Keratinocyte (primary cell): ENCODE measurements around the gene ANKRD33. TPM values are rescaled to one million over a fixed set of nuclear protein-coding genes. Genes with fewer than 3 reads are reported as not detected.

Source experiments
- DNase-seq: peaks from one replicate; pipeline ENCODE4 v3.0.0-alpha.2; 2011; ENCODE audit warnings: low read depth, missing footprints, low spot score
- FAIRE-seq: peaks from 2 replicates; lab custom pipeline; 2011; peaks lifted over from hg19 to GRCh38; lab: Jason Lieb, UNC
- H2AFZ ChIP-seq: 2 replicates; pipeline ENCODE4 v1.6.0; 2012; ENCODE audit warnings: low read length, control low read depth, inconsistent platforms; ENCODE audit not compliant: control insufficient read depth
- H3K27ac ChIP-seq: 2 replicates; pipeline ENCODE4 v1.5.1; 2011; ENCODE audit warnings: low read length; ENCODE audit not compliant: control insufficient read depth, insufficient read depth
- H3K27me3 ChIP-seq: 3 replicates; pipeline ENCODE4 v1.6.0; 2011; ENCODE audit warnings: low read length; ENCODE audit not compliant: control insufficient read depth, insufficient read depth; ENCODE audit errors: extremely low read depth
- H3K36me3 ChIP-seq, 2 experiments: 2 replicates in 1 of 2; 3 replicates in 1 of 2; pipeline ENCODE4 v1.5.1; 2011; ENCODE audit warnings: low read length in 2 of 2, mild to moderate bottlenecking in 1 of 2; ENCODE audit not compliant: control insufficient read depth in 2 of 2, insufficient read depth in 2 of 2; ENCODE audit errors: extremely low read depth in 1 of 2
- H3K4me1 ChIP-seq: 3 replicates; pipeline ENCODE4 v1.5.1; 2011; ENCODE audit warnings: low read length; ENCODE audit not compliant: control insufficient read depth, insufficient read depth; ENCODE audit errors: extremely low read depth
- H3K4me2 ChIP-seq: 3 replicates; pipeline ENCODE4 v1.6.0; 2011; ENCODE audit warnings: low read depth, low read length; ENCODE audit not compliant: control insufficient read depth, insufficient read depth; ENCODE audit errors: extremely low read depth
- H3K4me3 ChIP-seq, 3 experiments: fragments of 200-600 bp in 1 of 3; sonication (generic) in 1 of 3; 2 replicates in 2 of 3; 3 replicates in 1 of 3; pipeline ENCODE4 v1.5.1; 2011 to 2016; ENCODE audit warnings: low read length in 3 of 3, mild to moderate bottlenecking in 3 of 3, control low read depth in 2 of 3, inconsistent platforms in 1 of 3, low read depth in 1 of 3, mixed read lengths in 1 of 3, mixed run types in 1 of 3, moderate library complexity in 1 of 3; ENCODE audit not compliant: control insufficient read depth in 2 of 3, insufficient read depth in 2 of 3; ENCODE audit errors: extremely low read depth in 1 of 3
- H3K79me2 ChIP-seq: 2 replicates; pipeline ENCODE4 v1.6.0; 2012; ENCODE audit warnings: low read length; ENCODE audit not compliant: control insufficient read depth, insufficient read depth
- H3K9ac ChIP-seq: 3 replicates; pipeline ENCODE4 v1.6.0; 2011; ENCODE audit warnings: low read length; ENCODE audit not compliant: control insufficient read depth, insufficient read depth; ENCODE audit errors: extremely low read depth
- H3K9me1 ChIP-seq: 3 replicates; pipeline ENCODE4 v1.6.0; 2011; ENCODE audit warnings: low read length; ENCODE audit not compliant: control insufficient read depth, insufficient read depth; ENCODE audit errors: extremely low read depth
- H3K9me3 ChIP-seq: 2 replicates; pipeline ENCODE4 v1.5.1; 2012; ENCODE audit warnings: low read depth, low read length; ENCODE audit not compliant: control insufficient read depth
- H4K20me1 ChIP-seq: 3 replicates; pipeline ENCODE4 v1.6.0; 2011; ENCODE audit warnings: low read length; ENCODE audit not compliant: control insufficient read depth, insufficient read depth; ENCODE audit errors: extremely low read depth
- EZH2 ChIP-seq: IDR thresholded peaks from one replicate; pipeline ENCODE4 v1.6.1; 2012; ENCODE audit warnings: inconsistent platforms, mild to moderate bottlenecking, low read length, moderate library complexity
- dilution Hi-C: fragments of 300-500 bp; cut with MboI; formaldehyde crosslinking; loops from one replicate; pipeline ENCODE4 v1.7.0; 2020; ENCODE audit warnings: low sequenced_read_pairs; ENCODE audit not compliant: extremely low pct_ligation_motif_present
- polyA plus RNA-seq, 5 experiments: library from polyadenylated mRNA; depleted of rRNA in 3 of 5; stranded (reverse) in 3 of 5; stranded (forward) in 1 of 5; unstranded in 1 of 5; fragments of >200 nt; gene quantifications; 1 replicate in 1 of 5; 2 replicates in 3 of 5; 3 replicates in 1 of 5; pipeline versions ENCODE4 v1.2.1 to v1.2.3, GENCODE V29; 2011 to 2012; ENCODE audit warnings: missing spikeins in 2 of 5, low read depth in 1 of 5, low replicate concordance in 1 of 5
- TF ChIP-seq, protein P1 (sequence below), 3 experiments: IDR thresholded peaks in 1 of 3; conservative IDR thresholded peaks in 1 of 3; optimal IDR thresholded peaks in 1 of 3; 2 replicates in 2 of 3; 3 replicates in 1 of 3; pipeline versions ENCODE3 to v1.5.1; 2011; ENCODE audit warnings: low read length in 3 of 3, mild to moderate bottlenecking in 3 of 3, moderate library complexity in 2 of 3, control low read depth in 1 of 3, inconsistent platforms in 1 of 3; ENCODE audit not compliant: insufficient read depth in 2 of 3; ENCODE audit errors: extremely low read depth in 1 of 3

ANKRD33 gene
- polyA plus RNA-seq, 1 donor (not counting 4 experiments of a cell fraction or from before 2014, with no cell fraction given): not detected

DNA sequence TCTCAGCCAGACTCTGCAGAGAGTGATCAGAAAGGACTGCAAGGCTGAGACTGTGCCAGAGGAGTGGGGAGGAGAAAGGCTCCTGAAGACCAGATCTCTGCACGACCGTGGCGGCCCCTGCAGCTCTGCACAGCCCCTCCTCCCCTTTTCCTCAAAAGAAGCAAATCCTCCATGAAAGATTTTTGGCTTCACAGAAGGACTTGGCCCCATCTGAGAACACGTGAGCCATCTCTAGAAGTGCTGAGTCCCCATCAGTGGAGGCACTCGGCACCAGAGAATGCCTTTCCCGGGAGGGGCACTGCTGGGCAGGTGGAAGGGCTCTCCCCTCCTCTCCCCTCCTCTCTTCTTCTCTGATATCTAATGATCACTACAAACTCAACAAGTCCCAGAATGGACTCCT, 46.2 kb upstream of the ANKRD33 start:
- Histone ChIP-seq H3K27ac (no peak overlapping the region), H3K4me1 (no peaks in the 10 kb centered on the region), H4K20me1 (no peaks in the 10 kb centered on the region), H3K27me3 (peaks cover 72% of the 10 kb centered on the region), H3K9me1 (no peaks in the 10 kb centered on the region), H2AFZ (no peak overlapping the region), H3K4me2 (no peak overlapping the region), H3K9ac (no peak overlapping the region), H3K36me3 (no peaks in the 10 kb centered on the region), H3K4me3 (no peak overlapping the region), H3K9me3 (no peaks in the 10 kb centered on the region), H3K79me2 (no peaks in the 10 kb centered on the region)
- dilution Hi-C loops: no loop called here
- TF ChIP-seq EZH2: no peak
- TF ChIP-seq, protein P1, sequence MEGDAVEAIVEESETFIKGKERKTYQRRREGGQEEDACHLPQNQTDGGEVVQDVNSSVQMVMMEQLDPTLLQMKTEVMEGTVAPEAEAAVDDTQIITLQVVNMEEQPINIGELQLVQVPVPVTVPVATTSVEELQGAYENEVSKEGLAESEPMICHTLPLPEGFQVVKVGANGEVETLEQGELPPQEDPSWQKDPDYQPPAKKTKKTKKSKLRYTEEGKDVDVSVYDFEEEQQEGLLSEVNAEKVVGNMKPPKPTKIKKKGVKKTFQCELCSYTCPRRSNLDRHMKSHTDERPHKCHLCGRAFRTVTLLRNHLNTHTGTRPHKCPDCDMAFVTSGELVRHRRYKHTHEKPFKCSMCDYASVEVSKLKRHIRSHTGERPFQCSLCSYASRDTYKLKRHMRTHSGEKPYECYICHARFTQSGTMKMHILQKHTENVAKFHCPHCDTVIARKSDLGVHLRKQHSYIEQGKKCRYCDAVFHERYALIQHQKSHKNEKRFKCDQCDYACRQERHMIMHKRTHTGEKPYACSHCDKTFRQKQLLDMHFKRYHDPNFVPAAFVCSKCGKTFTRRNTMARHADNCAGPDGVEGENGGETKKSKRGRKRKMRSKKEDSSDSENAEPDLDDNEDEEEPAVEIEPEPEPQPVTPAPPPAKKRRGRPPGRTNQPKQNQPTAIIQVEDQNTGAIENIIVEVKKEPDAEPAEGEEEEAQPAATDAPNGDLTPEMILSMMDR (optimal IDR thresholded peaks at IDR 0.05 in 1 of 3, IDR thresholded peaks at IDR 0.05 in 1 of 3, conservative IDR thresholded peaks at IDR 0.05 in 1 of 3; ENCODE audit: extremely low read depth in 1 of 3, insufficient read depth in 2 of 3, low read length in 3 of 3): no peak
- DNase-seq (no peak), FAIRE-seq (no peak)

DNA sequence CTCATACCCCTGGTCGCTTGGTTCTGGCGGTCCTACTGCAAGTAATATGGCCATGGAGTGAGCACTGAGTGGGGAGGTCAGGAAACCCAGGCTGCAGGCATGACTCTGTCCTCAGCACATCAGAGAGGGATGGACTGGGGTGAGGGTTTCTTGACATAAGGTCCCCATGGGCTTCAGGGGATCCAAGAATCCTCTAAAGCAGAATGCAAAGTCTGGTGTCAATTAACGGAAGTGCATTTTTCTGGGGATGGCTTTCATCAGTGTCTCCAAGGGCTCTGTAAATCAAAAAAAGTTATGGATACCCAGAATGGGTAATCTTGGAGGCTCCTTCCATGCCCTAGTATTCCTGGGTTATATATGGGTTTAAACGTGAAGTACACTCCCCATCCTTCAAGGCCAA, 43.0 kb upstream of the ANKRD33 start:
- no peaks in the 10 kb centered on the region for H3K4me1 ChIP-seq
- no peak overlapping the region for H3K27ac ChIP-seq
- dilution Hi-C loops: no loop called here
- H3K9me3 ChIP-seq: no peaks in the 10 kb centered on the region
- no peak overlapping the region for H3K4me2 ChIP-seq
- H3K9me1 ChIP-seq: no peaks in the 10 kb centered on the region
- H2AFZ ChIP-seq: no peak overlapping the region
- no peak overlapping the region for H3K4me3 ChIP-seq
- TF ChIP-seq, protein P1 (optimal IDR thresholded peaks at IDR 0.05 in 1 of 3, IDR thresholded peaks at IDR 0.05 in 1 of 3, conservative IDR thresholded peaks at IDR 0.05 in 1 of 3; ENCODE audit: extremely low read depth in 1 of 3, insufficient read depth in 2 of 3, low read length in 3 of 3): no peak
- TF ChIP-seq EZH2: no peak
- no peaks in the 10 kb centered on the region for H3K79me2 ChIP-seq
- peaks cover 69% of the 10 kb centered on the region for H3K27me3 ChIP-seq
- no peak overlapping the region for H3K9ac ChIP-seq
- no peak for DNase-seq
- FAIRE-seq: no peak
- H4K20me1 ChIP-seq: no peaks in the 10 kb centered on the region
- H3K36me3 ChIP-seq: no peaks in the 10 kb centered on the region
